Right renal pelvis (tissue), 4 donors: ENCODE data around the gene ZDHHC19. TPM values are rescaled to one million over a fixed set of nuclear protein-coding genes. Genes with fewer than 3 reads are reported as not detected.
"Not testable (repeated sequence)": the region's sequence is repeated elsewhere in the genome, so short reads cannot be mapped to it uniquely, and the experiment has no call there.

ENCODE experiments used
- DNase-seq, 4 donors: peaks; one replicate each; pipeline ENCODE4 v3.0.0-alpha.2; 2013; ENCODE audit warnings: low read depth in 4 of 4, low spot score in 3 of 4, missing footprints in 1 of 4
- polyA plus RNA-seq, 4 donors: library from polyadenylated mRNA; unstranded; fragments of 120-200 nt; gene quantifications; one replicate each; pipeline ENCODE4 v1.2.1, GENCODE V29; 2013; ENCODE audit not compliant: insufficient read length in 4 of 4

The ZDHHC19 gene
- polyA plus RNA-seq, 4 donors = 0.16 to 0.30 TPM; not detected in 2

- no peak for DNase-seq
Measured at GRCh38 chr3:196180346-196180745, 30.9 kb downstream of the ZDHHC19 start.

- DNase-seq = no peak
Measured at GRCh38 chr3:196179380-196180308, 31.6 kb downstream of the ZDHHC19 start.

GRCh38 chr3:196178993-196179379 is 32.2 kb downstream of the ZDHHC19 start:
- DNase-seq = no peak

GRCh38 chr3:196177967-196178366 is 33.2 kb downstream of the ZDHHC19 start:
- DNase-seq = no peak

GRCh38 chr3:196177567-196177966 is 33.6 kb downstream of the ZDHHC19 start:
- no peak for DNase-seq

GRCh38 chr3:196175722-196176121 is 35.5 kb downstream of the ZDHHC19 start:
- DNase-seq = no peak

GRCh38 chr3:196175116-196175625 is 36.0 kb downstream of the ZDHHC19 start:
- DNase-seq = no peak

GRCh38 chr3:196174652-196175051 is 36.5 kb downstream of the ZDHHC19 start:
- no peak for DNase-seq

- not testable (repeated sequence) for DNase-seq
Measured at GRCh38 chr3:196170296-196170695, 40.9 kb downstream of the ZDHHC19 start.

GRCh38 chr3:196169836-196170240 is 41.4 kb downstream of the ZDHHC19 start:
- no peak for DNase-seq

- no peak for DNase-seq
Measured at GRCh38 chr3:196168808-196169391, 42.3 kb downstream of the ZDHHC19 start.

- no peak for DNase-seq
Measured at GRCh38 chr3:196166741-196167140, 44.5 kb downstream of the ZDHHC19 start.

- no peak for DNase-seq
Measured at GRCh38 chr3:196165850-196166249, 45.4 kb downstream of the ZDHHC19 start.

GRCh38 chr3:196165006-196165575 is 46.1 kb downstream of the ZDHHC19 start:
- not testable (repeated sequence) for DNase-seq

GRCh38 chr3:196164576-196164975 is 46.6 kb downstream of the ZDHHC19 start:
- no peak for DNase-seq

- DNase-seq = no peak
Measured at GRCh38 chr3:196163666-196164493, 47.3 kb downstream of the ZDHHC19 start.

- no peak for DNase-seq
Measured at GRCh38 chr3:196163212-196163611, 48.0 kb downstream of the ZDHHC19 start.

GRCh38 chr3:196162679-196163078 is 48.5 kb downstream of the ZDHHC19 start:
- no peak for DNase-seq

- no peak for DNase-seq
Measured at GRCh38 chr3:196159952-196160804, 51.0 kb downstream of the ZDHHC19 start.

GRCh38 chr3:196159526-196159925 is 51.7 kb downstream of the ZDHHC19 start:
- no peak for DNase-seq
